ENCODE measurements around the gene RPS28. TPM values are rescaled to one million over a fixed set of nuclear protein-coding genes. Genes with fewer than 3 reads are reported as not detected.

The RPS28 gene
- polyA plus RNA-seq, 2 of the 4 experiments (the other 2 are of a cell fraction): 374 to 404 TPM

- TF ChIP-seq MYC (IDR thresholded peaks at IDR 0.05; ENCODE audit: borderline replicate concordance, low read length) (no peak), KDM5A (IDR thresholded peaks at IDR 0.05) (no peak), POLR2AphosphoS2 (conservative IDR thresholded peaks at IDR 0.05; ENCODE audit: low read length) (no peak), RARB (CRISPR knock-in tag; IDR thresholded peaks at IDR 0.05) (no peak), HOXB13 (CRISPR knock-in tag; IDR thresholded peaks at IDR 0.05; ENCODE audit: low read depth) (no peak), MAX (IDR thresholded peaks at IDR 0.05) (no peak), CBX2 (IDR thresholded peaks at IDR 0.05; ENCODE audit: borderline replicate concordance, low read depth) (no peak), HOXA7 (CRISPR knock-in tag; IDR thresholded peaks at IDR 0.05) (no peak), JUNB (IDR thresholded peaks at IDR 0.05) (no peak), RCOR1 (IDR thresholded peaks at IDR 0.05; ENCODE audit: low read depth, low read length) (no peak), PBX3 (IDR thresholded peaks at IDR 0.05) (no peak), FOSB (CRISPR knock-in tag; IDR thresholded peaks at IDR 0.05) (no peak), CBX8 (IDR thresholded peaks at IDR 0.05) (no peak), ZC3H11A (IDR thresholded peaks at IDR 0.05) (no peak), SREBF2 (IDR thresholded peaks at IDR 0.05) (no peak), KDM1A (IDR thresholded peaks at IDR 0.05; ENCODE audit: low read depth) (no peak), FOXS1 (CRISPR knock-in tag; IDR thresholded peaks at IDR 0.05) (no peak)
- H3K4me3 ChIP-seq: no peak overlapping the region
- ATAC-seq (no peak), DNase-seq (ENCODE audit: low read depth in 1 of 2, low spot score in 1 of 2) (no peak), FAIRE-seq (no peak)
- H3K9me3 ChIP-seq: no peaks in the 10 kb centered on the region
- H3K27ac ChIP-seq: no peak overlapping the region
- H3K4me2 ChIP-seq: no peak overlapping the region
- CTCF ChIA-PET: interaction anchor here (0.6 to 0.9 kb wide), 2 partner anchors 36 to 148 kb away, joined by 3 read pairs; no protein-coding TSS in a partner anchor
- 68% methylated on average over 4 of the region's 4 CpGs for WGBS (ENCODE audit: missing lambda C conversion rate)
- POLR2A ChIA-PET: no interaction called here
- peaks cover 20% of the 10 kb centered on the region for H3K4me1 ChIP-seq
Observed at GRCh38 chr19:8305798-8306197, 15.5 kb upstream of the RPS28 start.

- FAIRE-seq: no peak
- no peak for DNase-seq (ENCODE audit: low read depth in 1 of 2, low spot score in 1 of 2)
- H3K4me3 ChIP-seq: no peak overlapping the region
- ChIA-PET POLR2A (no interaction called here), CTCF (no interaction called here)
- H3K27ac ChIP-seq: no peak overlapping the region; a peak in 1 of 6 replicates
- peaks cover 20% of the 10 kb centered on the region for H3K4me1 ChIP-seq
- TF ChIP-seq RAD21 (conservative IDR thresholded peaks at IDR 0.05 in 1 of 2, IDR thresholded peaks at IDR 0.05 in 1 of 2) (no peak), SREBF2 (IDR thresholded peaks at IDR 0.05) (no peak), RARB (CRISPR knock-in tag; IDR thresholded peaks at IDR 0.05) (no peak), ZNF302 (CRISPR knock-in tag; IDR thresholded peaks at IDR 0.05) (no peak), POLR2A (IDR thresholded peaks at IDR 0.05; ENCODE audit: low read length) (no peak), HOXA7 (CRISPR knock-in tag; IDR thresholded peaks at IDR 0.05) (no peak), PHF8 (IDR thresholded peaks at IDR 0.05; ENCODE audit: borderline replicate concordance, low read depth) (no peak), EHMT2 (IDR thresholded peaks at IDR 0.05; ENCODE audit: low read depth) (no peak), BHLHE40 (IDR thresholded peaks at IDR 0.05; ENCODE audit: low read depth, low read length) (no peak), ATOH8 (CRISPR knock-in tag; IDR thresholded peaks at IDR 0.05; ENCODE audit: low read depth) (no peak), KDM1A (IDR thresholded peaks at IDR 0.05; ENCODE audit: low read depth) (no peak), CBX2 (IDR thresholded peaks at IDR 0.05; ENCODE audit: borderline replicate concordance, low read depth) (no peak), JUN (IDR thresholded peaks at IDR 0.05) (no peak), TFCP2L1 (CRISPR knock-in tag; IDR thresholded peaks at IDR 0.05) (no peak), RNF2 (IDR thresholded peaks at IDR 0.05; ENCODE audit: borderline replicate concordance, low read depth) (no peak)
- ATAC-seq: no peak
- no peaks in the 10 kb centered on the region for H3K9me3 ChIP-seq
- peak overlapping the region; percentile 95 for H3K4me2 ChIP-seq
- 89% methylated on average over 10 of the region's 17 CpGs for WGBS (ENCODE audit: missing lambda C conversion rate)
Observed at GRCh38 chr19:8306235-8307054, 14.9 kb upstream of the RPS28 start.

Data from A549 (cell line).